ENCODE data around the gene SLIT3. TPM values are rescaled to one million over a fixed set of nuclear protein-coding genes. Genes with fewer than 3 reads are reported as not detected.

The SLIT3 gene
- total and polyA plus RNA-seq, 2 donors from 2014 or later: 14.5 to 54.1 TPM

- FAIRE-seq (no peak), DNase-seq (peak in 4 of 5 donors; percentile 52 to 87 (median 68))
- Histone ChIP-seq H3K27me3 (ENCODE audit: control insufficient read depth, insufficient read depth, low read length) (no peaks in the 10 kb centered on the region), H3K9me3 (ENCODE audit: control insufficient read depth in 2 of 3, insufficient read depth in 1 of 3, low read length in 3 of 3) (no peaks in the 10 kb centered on the region), H3K36me3 (ENCODE audit: control insufficient read depth in 2 of 3, insufficient read depth in 3 of 3, low read length in 3 of 3) (no peaks in the 10 kb centered on the region), H3K9ac (ENCODE audit: low read length in 3 of 3) (no peak overlapping the region), H3K4me3 (ENCODE audit: low read length in 3 of 3) (no peak overlapping the region), H3K4me1 (ENCODE audit: control insufficient read depth in 2 of 3, insufficient read depth in 2 of 3, low read depth in 1 of 3, low read length in 3 of 3) (no peaks in the 10 kb centered on the region), H3K27ac (ENCODE audit: low read depth in 2 of 2, low read length in 2 of 2) (no peak overlapping the region)
- TF ChIP-seq CTCF (IDR thresholded peaks at IDR 0.05; ENCODE audit: borderline replicate concordance, extremely low read depth, insufficient read depth): no peak
- intact Hi-C loops (cut with DNase I): no loop called here
These were observed 453.3 kb downstream of the SLIT3 start for GRCh38 chr5:168847511-168848073.

- no peak overlapping the region for H3K27ac ChIP-seq (ENCODE audit: low read depth in 2 of 2, low read length in 2 of 2)
- no peaks in the 10 kb centered on the region for H3K9me3 ChIP-seq (ENCODE audit: control insufficient read depth in 2 of 3, insufficient read depth in 1 of 3, low read length in 3 of 3)
- peak in 2 of 5 donors; percentile 66 to 72 for DNase-seq
- H3K27me3 ChIP-seq (ENCODE audit: control insufficient read depth, insufficient read depth, low read length): peaks cover 3% of the 10 kb centered on the region
- no peaks in the 10 kb centered on the region for H3K36me3 ChIP-seq (ENCODE audit: control insufficient read depth in 2 of 3, insufficient read depth in 3 of 3, low read length in 3 of 3)
- H3K9ac ChIP-seq (ENCODE audit: low read length in 3 of 3): no peak overlapping the region
- TF ChIP-seq CTCF (IDR thresholded peaks at IDR 0.05; ENCODE audit: borderline replicate concordance, extremely low read depth, insufficient read depth): no peak
- intact Hi-C loops (cut with DNase I): no loop called here
- H3K4me1 ChIP-seq (ENCODE audit: control insufficient read depth in 2 of 3, insufficient read depth in 2 of 3, low read depth in 1 of 3, low read length in 3 of 3): no peaks in the 10 kb centered on the region
- no peak for FAIRE-seq
- H3K4me3 ChIP-seq (ENCODE audit: low read length in 3 of 3): peak overlapping the region in 1 of 3 donors; percentile 60
These were observed 456.0 kb downstream of the SLIT3 start for GRCh38 chr5:168844922-168845296.

- DNase-seq: peak in 4 of 5 donors; percentile 67 to 75 (median 72)
- peak overlapping the region in 1 of 2 donors; percentile 16 for H3K27ac ChIP-seq (ENCODE audit: low read depth in 2 of 2, low read length in 2 of 2)
- intact Hi-C loops (cut with DNase I): no loop called here
- H3K36me3 ChIP-seq (ENCODE audit: control insufficient read depth in 2 of 3, insufficient read depth in 3 of 3, low read length in 3 of 3): no peaks in the 10 kb centered on the region
- no peak for FAIRE-seq
- peak overlapping the region in 1 of 3 donors; percentile 60 for H3K4me3 ChIP-seq (ENCODE audit: low read length in 3 of 3)
- H3K9ac ChIP-seq (ENCODE audit: low read length in 3 of 3): peak overlapping the region in 1 of 3 donors; percentile 28
- H3K4me1 ChIP-seq (ENCODE audit: control insufficient read depth in 2 of 3, insufficient read depth in 2 of 3, low read depth in 1 of 3, low read length in 3 of 3): no peaks in the 10 kb centered on the region
- TF ChIP-seq CTCF (IDR thresholded peaks at IDR 0.05; ENCODE audit: borderline replicate concordance, extremely low read depth, insufficient read depth): no peak
- peaks cover 3% of the 10 kb centered on the region for H3K27me3 ChIP-seq (ENCODE audit: control insufficient read depth, insufficient read depth, low read length)
- H3K9me3 ChIP-seq (ENCODE audit: control insufficient read depth in 2 of 3, insufficient read depth in 1 of 3, low read length in 3 of 3): no peaks in the 10 kb centered on the region
These were observed 456.7 kb downstream of the SLIT3 start for GRCh38 chr5:168844016-168844921.
